PC-3 (cell line): ENCODE measurements around the gene LAD1. TPM values are rescaled to one million over a fixed set of nuclear protein-coding genes. Genes with fewer than 3 reads are reported as not detected.

ENCODE experiments used
- ATAC-seq: fragments of 200-7000 bp; cut with Tn5 transposase; 2 replicates; pipeline ENCODE4 v1.9.1; 2020; ENCODE audit warnings: mild to moderate bottlenecking, moderate library complexity
- BruUV-seq: library from RNA; stranded (reverse); fragments of 400-500 nt; replicated peaks from 2 replicates; lab custom pipeline; 2021; lab: Mats Ljungman, UMichigan
- CTCF ChIA-PET: fragments of 300-600 bp; sonication (Branson Sonifier 250); formaldehyde crosslinking; loops from one replicate; lab custom pipeline; 2022; ENCODE audit warnings: antibody characterized with exemption; lab: Charles Lee
- POLR2A ChIA-PET: fragments of 300-600 bp; sonication (Branson Sonifier 250); formaldehyde crosslinking; loops from one replicate; lab custom pipeline; 2022; ENCODE audit warnings: antibody characterized with exemption; ENCODE audit not compliant: unreplicated experiment; lab: Charles Lee
- DNase-seq: peaks from one replicate; pipeline ENCODE4 v3.0.0-alpha.2; 2015
- H2AFZ ChIP-seq: fragments of 300-600 bp; sonication (generic); 2 replicates; pipeline ENCODE4 v1.6.0; 2016; ENCODE audit warnings: antibody characterized with exemption, low read length
- H3F3A ChIP-seq: fragments of 300-600 bp; sonication (generic); one replicate; pipeline ENCODE4 v1.6.0; 2017; ENCODE audit warnings: antibody characterized with exemption, low read length, control low read depth, mild to moderate bottlenecking; ENCODE audit not compliant: unreplicated experiment
- H3K27ac ChIP-seq: fragments of 300-600 bp; sonication (generic); 2 replicates; pipeline ENCODE4 v1.5.1; 2016; ENCODE audit warnings: mild to moderate bottlenecking, low read length
- H3K27me3 ChIP-seq: fragments of 300-600 bp; sonication (generic); 2 replicates; pipeline ENCODE4 v1.6.1; 2016; ENCODE audit warnings: low read length, mixed read lengths
- H3K36me3 ChIP-seq: fragments of 300-600 bp; sonication (generic); 2 replicates; pipeline ENCODE4 v1.6.1; 2016; ENCODE audit warnings: low read depth, mixed run types, low read length, mixed read lengths
- H3K4me1 ChIP-seq: fragments of 300-600 bp; sonication (generic); 2 replicates; pipeline ENCODE4 v1.5.1; 2016; ENCODE audit warnings: low read length; ENCODE audit not compliant: insufficient read depth
- H3K4me2 ChIP-seq: fragments of 300-600 bp; sonication (generic); 2 replicates; pipeline ENCODE4 v1.6.0; 2016; ENCODE audit warnings: low read length
- H3K4me3 ChIP-seq: fragments of 300-600 bp; sonication (generic); 2 replicates; pipeline ENCODE4 v1.5.1; 2016; ENCODE audit warnings: mild to moderate bottlenecking, low read length, mixed read lengths
- H3K79me2 ChIP-seq: fragments of 300-600 bp; sonication (generic); 2 replicates; pipeline ENCODE4 v1.6.1; 2017; ENCODE audit warnings: low read length, mixed read lengths
- H3K9ac ChIP-seq: fragments of 300-600 bp; sonication (generic); 2 replicates; pipeline ENCODE4 v1.6.0; 2016; ENCODE audit warnings: mild to moderate bottlenecking, low read length
- H3K9me2 ChIP-seq: fragments of 300-600 bp; sonication (generic); replicated peaks from 2 replicates; pipeline ENCODE4 v1.6.1; 2016; ENCODE audit warnings: mixed run types, low read length, mixed read lengths
- H3K9me3 ChIP-seq: fragments of 300-600 bp; sonication (generic); 2 replicates; pipeline ENCODE4 v1.6.1; 2016; ENCODE audit warnings: low read length, mixed read lengths
- H4K20me1 ChIP-seq: fragments of 300-600 bp; sonication (generic); 2 replicates; pipeline ENCODE4 v1.6.1; 2016; ENCODE audit warnings: low read length, mixed read lengths
- EZH2 ChIP-seq: fragments of 300-600 bp; sonication (generic); IDR thresholded peaks from one replicate; pipeline ENCODE4 v1.6.1; 2017; ENCODE audit warnings: antibody characterized with exemption, mild to moderate bottlenecking, low read length; ENCODE audit not compliant: unreplicated experiment
- EZH2phosphoT487 ChIP-seq: fragments of 300-600 bp; sonication (generic); IDR thresholded peaks from 2 replicates; pipeline ENCODE4 v1.6.1; 2018; ENCODE audit warnings: mild to moderate bottlenecking, antibody characterized with exemption, low read length, borderline replicate concordance
- intact Hi-C: fragments of 100-400 bp; cut with micrococcal nuclease; formaldehyde crosslinking; loops from 2 replicates; pipeline ENCODE4 v1.9.0; 2023
- total RNA-seq: library from RNA; depleted of rRNA; stranded (reverse); fragments of >200 nt; gene quantifications from 2 replicates; pipeline ENCODE4 v1.2.3, GENCODE V29; 2014
- TF ChIP-seq, protein P1 (sequence below): fragments of 300-600 bp; sonication (generic); conservative IDR thresholded peaks from 2 replicates; pipeline ENCODE4 v1.5.1; 2017; ENCODE audit warnings: antibody characterized with exemption, low read depth, mild to moderate bottlenecking, low read length

LAD1 gene
- total RNA-seq, 1 experiment from 2014 or later, result 310 TPM

DNA sequence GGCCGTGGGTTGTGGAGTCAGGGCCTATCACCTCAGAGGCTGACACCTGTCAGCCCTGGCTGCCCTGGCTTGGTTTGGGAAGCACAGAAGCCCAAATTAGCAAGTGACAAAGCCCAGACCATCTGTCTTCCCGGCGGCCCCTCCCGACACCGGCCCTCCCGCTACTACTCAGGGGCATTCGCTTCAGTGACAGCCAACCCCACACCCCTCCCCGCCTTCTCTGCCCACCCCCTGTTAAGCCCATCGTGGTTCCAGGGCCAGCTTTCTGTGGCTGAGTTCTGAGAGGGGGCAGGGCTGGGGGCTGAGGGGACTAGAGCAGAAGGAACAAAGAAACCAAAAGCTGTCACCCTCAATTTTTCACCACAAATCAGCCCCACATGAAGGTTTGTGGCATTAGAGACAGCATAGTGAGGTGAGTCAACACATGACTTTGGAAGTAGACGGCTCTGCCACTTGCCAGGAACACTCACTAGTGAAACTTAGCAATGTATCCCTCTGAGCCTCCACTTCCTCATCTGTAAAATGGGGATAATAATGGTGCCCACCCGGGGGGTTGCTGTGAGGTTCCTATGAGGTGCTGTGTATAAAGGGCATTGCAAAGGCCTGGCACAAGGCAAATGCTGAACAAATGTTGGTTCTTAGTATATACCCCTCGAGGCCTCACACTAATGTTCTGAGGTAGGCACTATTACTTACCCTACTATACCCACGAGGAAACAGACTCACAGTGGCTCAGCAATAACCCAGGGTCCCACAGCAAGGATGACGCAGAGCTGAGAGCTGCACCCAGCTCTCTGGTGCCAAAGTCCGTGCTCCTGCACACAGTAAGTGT lies 27.6 kb upstream of the LAD1 start:
- no peaks in the 10 kb centered on the region for H3K9me2 ChIP-seq
- no peaks in the 10 kb centered on the region for H3K4me1 ChIP-seq
- no peaks in the 10 kb centered on the region for H3K36me3 ChIP-seq
- no peak for ATAC-seq
- H4K20me1 ChIP-seq, result no peaks in the 10 kb centered on the region
- no peak overlapping the region for H3K4me2 ChIP-seq
- no TSS peak for BruUV-seq
- no peak overlapping the region for H3K4me3 ChIP-seq
- no peak for DNase-seq
- H3K9me3 ChIP-seq, result no peaks in the 10 kb centered on the region
- H3K27me3 ChIP-seq, result no peaks in the 10 kb centered on the region
- no peak overlapping the region for H3K9ac ChIP-seq
- no peaks in the 10 kb centered on the region for H3F3A ChIP-seq
- intact Hi-C loops, result no loop called here
- H2AFZ ChIP-seq, result no peak overlapping the region
- ChIA-PET POLR2A (no interaction called here), CTCF (no interaction called here)
- no peaks in the 10 kb centered on the region for H3K79me2 ChIP-seq
- no peak for TF ChIP-seq EZH2
- TF ChIP-seq, protein P1, sequence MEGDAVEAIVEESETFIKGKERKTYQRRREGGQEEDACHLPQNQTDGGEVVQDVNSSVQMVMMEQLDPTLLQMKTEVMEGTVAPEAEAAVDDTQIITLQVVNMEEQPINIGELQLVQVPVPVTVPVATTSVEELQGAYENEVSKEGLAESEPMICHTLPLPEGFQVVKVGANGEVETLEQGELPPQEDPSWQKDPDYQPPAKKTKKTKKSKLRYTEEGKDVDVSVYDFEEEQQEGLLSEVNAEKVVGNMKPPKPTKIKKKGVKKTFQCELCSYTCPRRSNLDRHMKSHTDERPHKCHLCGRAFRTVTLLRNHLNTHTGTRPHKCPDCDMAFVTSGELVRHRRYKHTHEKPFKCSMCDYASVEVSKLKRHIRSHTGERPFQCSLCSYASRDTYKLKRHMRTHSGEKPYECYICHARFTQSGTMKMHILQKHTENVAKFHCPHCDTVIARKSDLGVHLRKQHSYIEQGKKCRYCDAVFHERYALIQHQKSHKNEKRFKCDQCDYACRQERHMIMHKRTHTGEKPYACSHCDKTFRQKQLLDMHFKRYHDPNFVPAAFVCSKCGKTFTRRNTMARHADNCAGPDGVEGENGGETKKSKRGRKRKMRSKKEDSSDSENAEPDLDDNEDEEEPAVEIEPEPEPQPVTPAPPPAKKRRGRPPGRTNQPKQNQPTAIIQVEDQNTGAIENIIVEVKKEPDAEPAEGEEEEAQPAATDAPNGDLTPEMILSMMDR, result no peak
- TF ChIP-seq EZH2phosphoT487, result no peak
- no peak overlapping the region for H3K27ac ChIP-seq

DNA sequence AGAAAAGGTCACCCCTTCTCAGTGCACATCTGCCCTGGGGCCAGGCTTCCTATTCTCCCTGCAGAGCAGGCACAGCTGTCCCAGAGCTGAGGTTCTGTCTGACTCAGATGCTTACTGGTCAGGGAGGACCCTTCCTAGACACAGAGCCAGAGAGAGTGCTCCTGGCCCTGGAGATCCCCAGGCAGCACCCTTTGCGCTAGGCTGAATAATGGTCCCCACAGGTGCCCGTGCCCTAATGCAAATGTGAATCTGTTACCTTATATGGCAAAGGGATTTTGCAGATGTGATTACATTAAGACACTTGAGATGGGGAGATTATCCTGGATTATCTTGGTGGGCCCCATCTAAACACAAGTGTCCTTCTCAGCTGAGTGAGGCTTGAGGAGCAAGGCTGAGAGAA lies 25.0 kb upstream of the LAD1 start:
- Histone ChIP-seq H3K9me2 (no peaks in the 10 kb centered on the region), H3K9me3 (no peaks in the 10 kb centered on the region), H3K79me2 (no peaks in the 10 kb centered on the region), H4K20me1 (no peaks in the 10 kb centered on the region), H3K27me3 (no peaks in the 10 kb centered on the region), H3K9ac (no peak overlapping the region), H3K4me1 (no peaks in the 10 kb centered on the region), H3K36me3 (no peaks in the 10 kb centered on the region), H3K4me2 (no peak overlapping the region), H3F3A (no peaks in the 10 kb centered on the region), H3K4me3 (no peak overlapping the region), H2AFZ (no peak overlapping the region), H3K27ac (no peak overlapping the region)
- ATAC-seq (no peak), DNase-seq (no peak)
- no TSS peak for BruUV-seq
- ChIA-PET POLR2A (no interaction called here), CTCF (no interaction called here)
- TF ChIP-seq EZH2 (no peak), EZH2phosphoT487 (no peak)
- TF ChIP-seq, protein P1, result no peak
- intact Hi-C loops, result no loop called here

DNA sequence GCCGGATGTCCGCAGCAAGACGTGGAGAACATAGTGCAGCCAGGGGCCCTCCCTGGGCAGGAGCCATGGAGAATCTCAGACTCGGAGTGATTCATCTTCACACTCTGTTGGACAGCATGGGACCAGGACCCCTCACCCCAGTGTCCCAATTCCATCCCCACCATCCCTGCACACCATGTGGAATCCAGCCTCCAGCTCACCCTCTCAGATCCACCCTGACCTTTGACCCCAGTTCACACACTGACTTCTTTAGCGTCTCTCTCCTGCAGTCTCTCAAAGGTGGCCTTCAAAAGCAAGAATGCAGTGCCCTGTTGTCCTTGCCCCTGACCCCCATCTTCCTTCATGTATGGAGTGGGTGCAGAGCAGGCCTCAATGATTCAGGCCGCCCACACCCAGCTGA lies 24.5 kb upstream of the LAD1 start:
- Histone ChIP-seq H3K36me3 (no peaks in the 10 kb centered on the region), H3K27ac (no peak overlapping the region), H2AFZ (no peak overlapping the region), H3K79me2 (no peaks in the 10 kb centered on the region), H3K27me3 (no peaks in the 10 kb centered on the region), H3K4me1 (no peaks in the 10 kb centered on the region), H3K4me3 (no peak overlapping the region), H3F3A (no peaks in the 10 kb centered on the region), H3K4me2 (no peak overlapping the region), H3K9ac (no peak overlapping the region), H3K9me2 (no peaks in the 10 kb centered on the region), H3K9me3 (no peaks in the 10 kb centered on the region), H4K20me1 (no peaks in the 10 kb centered on the region)
- ChIA-PET POLR2A (no interaction called here), CTCF (no interaction called here)
- no peak for TF ChIP-seq EZH2
- ATAC-seq, result no peak
- intact Hi-C loops, result no loop called here
- no TSS peak for BruUV-seq
- DNase-seq, result no peak
